HG03103 (cell line): ENCODE results near the gene SOX6.

Source experiments
- ATAC-seq: cut with Tn5 transposase; IDR thresholded peaks from one replicate; pipeline ENCODE4 v1.9.1; 2021; ENCODE audit warnings: low read depth; ENCODE audit not compliant: unreplicated experiment

SOX6 gene

GRCh38 chr11:15920856-15921629 lies 435.3 kb downstream of the SOX6 start:
- no peak for ATAC-seq

GRCh38 chr11:15918674-15919073 lies 437.7 kb downstream of the SOX6 start:
- no peak for ATAC-seq

DNA sequence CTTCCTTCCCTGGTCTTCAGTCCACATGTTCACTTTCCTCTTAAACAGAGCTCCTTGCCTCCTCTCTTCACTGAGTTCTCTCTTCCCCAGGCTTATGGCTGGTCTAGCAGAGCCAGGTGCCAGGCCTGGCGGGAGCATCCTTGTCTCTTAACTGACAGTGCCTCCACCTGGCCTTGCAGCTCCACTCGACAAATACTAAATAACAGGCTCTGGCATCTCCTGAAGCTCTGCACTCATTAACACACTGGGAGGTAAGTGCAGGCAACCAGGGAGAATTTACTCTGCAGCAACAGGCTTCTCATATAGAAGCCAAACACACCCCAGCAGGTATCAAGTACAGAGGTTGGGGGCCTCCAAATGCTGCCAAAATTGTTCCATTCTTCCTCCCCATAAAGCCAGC lies 438.1 kb downstream of the SOX6 start:
- ATAC-seq: no peak
